HFFc6 (cell line): ENCODE measurements around the gene GHRHR. TPM values are rescaled to one million over a fixed set of nuclear protein-coding genes. Genes with fewer than 3 reads are reported as not detected.

Experiments used
- DNase-seq: peaks from one replicate; pipeline ENCODE4 v3.0.0-alpha.2; 2018
- H3K27ac Mint-ChIP-seq: 2 replicates; pipeline ENCODE4 v1.8.0; 2020; ENCODE audit warnings: mild to moderate bottlenecking, mixed read lengths
- H3K27me3 Mint-ChIP-seq: 2 replicates; pipeline ENCODE4 v1.8.0; 2021; ENCODE audit warnings: mild to moderate bottlenecking, moderate library complexity, mixed read lengths; ENCODE audit not compliant: insufficient read depth
- H3K36me3 Mint-ChIP-seq: 2 replicates; pipeline ENCODE4 v1.8.0; 2021; ENCODE audit warnings: low read depth, mixed read lengths
- H3K4me1 Mint-ChIP-seq: 2 replicates; pipeline ENCODE4 v1.8.0; 2020; ENCODE audit warnings: low read depth, mixed read lengths
- H3K4me3 Mint-ChIP-seq: 2 replicates; pipeline ENCODE4 v1.8.0; 2020; ENCODE audit warnings: mild to moderate bottlenecking, moderate library complexity, mixed read lengths
- H3K9me3 Mint-ChIP-seq: 2 replicates; pipeline ENCODE4 v1.8.0; 2020; ENCODE audit warnings: mild to moderate bottlenecking, mixed read lengths
- CTCF ChIP-seq: fragments of 200-600 bp; sonication (generic); IDR thresholded peaks from 2 replicates; pipeline ENCODE4 v1.5.0; 2021; ENCODE audit warnings: antibody characterized with exemption, mild to moderate bottlenecking
- total RNA-seq, 6 experiments: library from RNA; stranded (reverse); fragmentation: NEBNext Ultra II Directional; extraction: Animal tissue kit (Norgen Biotek cat#: 25700); gene quantifications; 2 replicates in 1 of 6; 3 replicates in 5 of 6; pipeline ENCODE4 v1.2.3, GENCODE V29; 2021

GHRHR gene
- total RNA-seq, 6 experiments from 2014 or later: not detected

DNA sequence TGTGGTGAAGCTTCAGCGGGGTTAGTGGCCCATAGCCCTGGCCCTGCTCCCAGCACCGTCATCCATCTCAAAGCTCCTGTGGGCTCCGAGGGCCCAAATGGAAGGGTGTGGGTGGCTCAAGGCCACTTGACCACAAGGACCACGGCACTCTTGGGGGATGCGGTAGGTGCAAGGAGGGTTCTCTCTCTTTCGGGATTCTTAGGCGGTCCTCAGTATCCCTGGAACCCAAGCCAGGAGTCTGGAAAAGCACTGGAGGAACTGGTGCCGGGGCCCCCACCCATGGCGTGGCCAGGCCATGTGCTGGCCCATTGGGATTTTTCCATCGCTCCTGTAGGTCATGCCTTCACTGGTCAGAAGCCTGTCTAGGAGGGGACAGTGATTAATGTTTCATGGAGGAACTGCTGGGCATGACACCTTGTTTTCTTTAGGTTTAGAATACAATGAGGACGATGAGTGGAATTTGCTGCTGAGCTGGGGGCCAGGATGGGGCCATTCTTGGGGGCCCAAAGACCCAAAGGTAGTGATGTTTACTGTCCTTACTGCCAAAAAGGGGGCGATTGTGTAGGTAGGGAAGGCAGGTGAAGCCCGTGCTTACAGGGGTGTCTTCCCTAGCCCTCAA is 35.4 kb upstream of the GHRHR start:
- Mint-ChIP-seq H3K36me3 (no peaks in the 10 kb centered on the region), H3K27me3 (peaks cover 46% of the 10 kb centered on the region), H3K9me3 (peaks cover 7% of the 10 kb centered on the region; the same call in 1 of the 2 replicates), H3K4me1 (no peaks in the 10 kb centered on the region), H3K4me3 (no peak overlapping the region), H3K27ac (no peak overlapping the region)
- no peak for DNase-seq
- TF ChIP-seq CTCF: no peak

GRCh38 chr7:30929686-30930085 is 34.1 kb upstream of the GHRHR start:
- no peak for TF ChIP-seq CTCF
- H3K4me1 Mint-ChIP-seq: no peaks in the 10 kb centered on the region
- peaks cover 7% of the 10 kb centered on the region; the same call in 1 of the 2 replicates for H3K9me3 Mint-ChIP-seq
- H3K36me3 Mint-ChIP-seq: no peaks in the 10 kb centered on the region
- H3K27me3 Mint-ChIP-seq: peaks cover 52% of the 10 kb centered on the region
- H3K4me3 Mint-ChIP-seq: no peak overlapping the region
- no peak overlapping the region for H3K27ac Mint-ChIP-seq
- DNase-seq: no peak

DNA sequence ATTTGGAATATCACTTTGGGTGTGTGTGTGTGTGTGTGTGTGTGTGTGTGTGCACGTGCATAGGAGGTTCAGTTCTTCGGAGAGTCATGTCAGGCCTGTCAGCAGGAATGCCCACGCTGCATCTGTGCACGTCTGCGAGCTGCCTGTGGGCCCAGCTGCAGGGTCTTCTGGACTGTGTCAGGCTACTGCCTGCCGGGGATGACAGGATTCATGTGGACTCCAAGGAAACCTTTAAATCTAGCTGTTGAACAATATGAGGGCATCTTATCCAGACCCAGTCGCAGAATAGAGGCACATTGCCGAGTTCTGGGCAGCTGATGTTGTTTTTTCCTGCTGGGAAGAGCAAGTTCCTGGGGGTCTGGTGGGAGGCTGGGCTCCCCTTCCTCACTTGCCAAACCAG is 33.1 kb upstream of the GHRHR start:
- no peak for TF ChIP-seq CTCF
- H3K4me3 Mint-ChIP-seq: no peak overlapping the region
- peaks cover 7% of the 10 kb centered on the region; the same call in 1 of the 2 replicates for H3K9me3 Mint-ChIP-seq
- no peaks in the 10 kb centered on the region for H3K4me1 Mint-ChIP-seq
- H3K36me3 Mint-ChIP-seq: no peaks in the 10 kb centered on the region
- H3K27me3 Mint-ChIP-seq: peaks cover 55% of the 10 kb centered on the region
- DNase-seq: no peak
- no peak overlapping the region for H3K27ac Mint-ChIP-seq

DNA sequence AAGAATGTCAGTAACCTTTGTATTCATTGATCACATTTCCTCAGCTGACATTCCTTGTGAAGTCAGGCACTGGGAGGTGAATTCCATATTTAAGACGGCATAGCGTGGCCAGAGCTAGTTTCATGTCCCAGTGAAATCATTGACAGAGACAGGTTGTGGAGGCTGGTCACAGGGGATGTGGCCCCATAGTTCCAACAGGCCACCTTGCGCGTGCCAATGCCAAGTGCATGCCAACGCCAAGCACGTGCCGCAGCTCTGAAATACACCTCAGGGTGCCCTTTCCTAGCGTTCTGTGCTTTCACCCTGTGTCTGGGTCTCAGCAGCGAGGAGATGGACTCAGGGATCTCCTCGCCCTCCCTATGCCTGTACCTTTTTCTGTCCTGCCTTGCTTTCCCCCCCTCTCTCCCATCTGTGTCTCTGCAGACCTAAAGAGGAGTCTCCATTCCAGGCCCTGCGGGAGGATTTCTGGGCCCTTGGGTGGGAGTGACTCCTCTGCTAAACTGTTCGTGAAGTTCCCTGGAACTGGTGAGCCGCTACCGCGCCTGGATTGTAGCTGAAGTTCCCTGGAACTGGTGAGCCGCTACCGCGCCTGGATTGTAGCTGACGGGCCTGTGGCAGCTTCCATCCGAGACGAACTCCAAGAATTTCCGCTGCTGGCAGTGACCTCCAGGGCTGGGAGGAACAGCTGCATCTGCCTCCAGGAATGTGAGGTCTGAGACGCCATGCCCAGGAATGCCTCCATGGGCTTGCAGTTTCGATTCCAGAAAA is 32.4 kb upstream of the GHRHR start:
- no peak overlapping the region for H3K27ac Mint-ChIP-seq

DNA sequence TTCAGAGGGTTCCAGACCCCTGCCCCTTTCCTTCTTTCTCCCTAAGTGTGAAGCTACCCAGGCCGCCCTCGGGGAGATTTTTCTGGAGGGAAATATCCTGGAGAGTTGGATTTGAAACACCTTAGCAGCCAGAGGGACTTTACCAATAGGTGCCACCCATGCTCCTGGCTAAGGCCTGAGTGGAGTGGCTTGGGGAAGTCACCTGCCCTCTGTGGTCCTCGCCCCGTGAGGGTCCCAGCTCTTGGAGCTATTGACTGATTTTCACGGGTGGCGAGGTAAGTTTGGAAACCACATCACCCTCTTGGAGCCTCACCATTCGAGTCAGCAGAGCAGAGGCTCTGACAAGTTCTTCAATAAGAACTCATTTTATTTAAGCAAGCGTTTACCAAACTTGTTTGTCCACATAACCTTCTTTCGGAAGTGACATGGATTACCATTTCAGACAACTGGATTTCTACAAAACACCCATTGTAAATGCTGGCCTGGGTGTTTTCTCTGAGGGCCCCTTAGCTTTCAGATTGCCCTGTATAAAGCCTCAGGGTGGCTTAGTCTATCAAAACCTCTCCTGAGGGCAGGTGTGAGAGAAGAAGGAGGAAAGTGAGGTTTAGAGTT is 31.7 kb upstream of the GHRHR start:
- Mint-ChIP-seq H3K9me3 (peaks cover under 1% of the 10 kb centered on the region; the same call in 1 of the 2 replicates), H3K4me3 (no peak overlapping the region)
- no peak for DNase-seq

More for the DNA sequence above, 32.4 kb upstream of the GHRHR start:
- no peak for DNase-seq
- H3K4me3 Mint-ChIP-seq: no peak overlapping the region
- peaks cover 55% of the 10 kb centered on the region for H3K27me3 Mint-ChIP-seq
- TF ChIP-seq CTCF: no peak
- peaks cover 7% of the 10 kb centered on the region; the same call in 1 of the 2 replicates for H3K9me3 Mint-ChIP-seq
- H3K36me3 Mint-ChIP-seq: no peaks in the 10 kb centered on the region
- H3K4me1 Mint-ChIP-seq: no peaks in the 10 kb centered on the region

More for the DNA sequence above, 31.7 kb upstream of the GHRHR start:
- no peak for TF ChIP-seq CTCF
- H3K27ac Mint-ChIP-seq: no peak overlapping the region
- no peaks in the 10 kb centered on the region for H3K36me3 Mint-ChIP-seq
- no peaks in the 10 kb centered on the region for H3K4me1 Mint-ChIP-seq
- peaks cover 57% of the 10 kb centered on the region for H3K27me3 Mint-ChIP-seq
